Lung (tissue), 12 donors: ENCODE data around the gene HYAL3. TPM values are rescaled to one million over a fixed set of nuclear protein-coding genes. Genes with fewer than 3 reads are reported as not detected.

Experiments
- ATAC-seq: fragments of 200-7000 bp; cut with Tn5 transposase; one replicate; pipeline ENCODE4 v1.9.1; 2020; ENCODE audit warnings: moderate number of reproducible peaks; ENCODE audit not compliant: insufficient read depth, low FRiP score
- DNase-seq, 3 donors: peaks; one replicate each; pipeline ENCODE4 v3.0.0-alpha.2; 2013 to 2017
- H3K27ac ChIP-seq, 2 donors: one replicate each; pipeline ENCODE4 v1.5.1; 2013; ENCODE audit warnings: mild to moderate bottlenecking in 2 of 2, moderate library complexity in 2 of 2, control low read depth in 1 of 2, inconsistent platforms in 1 of 2, low read depth in 1 of 2, low read length in 1 of 2
- H3K27me3 ChIP-seq, 3 donors: one replicate each; pipeline ENCODE4 v1.5.1; 2013; ENCODE audit warnings: low read length in 2 of 3; ENCODE audit not compliant: control insufficient read depth in 3 of 3, insufficient read depth in 3 of 3
- H3K36me3 ChIP-seq, 4 donors: one replicate each; pipeline ENCODE4 v1.5.1; 2013; ENCODE audit warnings: low read length in 4 of 4, mild to moderate bottlenecking in 1 of 4, moderate library complexity in 1 of 4; ENCODE audit not compliant: control insufficient read depth in 4 of 4, insufficient read depth in 4 of 4
- H3K4me1 ChIP-seq, 5 donors: one replicate each; pipeline ENCODE4 v1.5.1; 2013; ENCODE audit warnings: low read length in 5 of 5, mild to moderate bottlenecking in 2 of 5, moderate library complexity in 1 of 5; ENCODE audit not compliant: control insufficient read depth in 5 of 5, insufficient read depth in 5 of 5
- H3K4me3 ChIP-seq: one replicate; pipeline ENCODE4 v1.5.1; 2013; ENCODE audit warnings: mild to moderate bottlenecking, control low read depth, moderate library complexity
- H3K9ac ChIP-seq, 2 donors: one replicate each; pipeline ENCODE4 v1.5.1; 2013; ENCODE audit warnings: low read length in 2 of 2, control low read depth in 1 of 2; ENCODE audit not compliant: insufficient read depth in 1 of 2
- H3K9me3 ChIP-seq, 4 donors: one replicate each; pipeline ENCODE4 v1.5.1; 2013; ENCODE audit warnings: low read length in 3 of 4, mild to moderate bottlenecking in 1 of 4, moderate library complexity in 1 of 4; ENCODE audit not compliant: control insufficient read depth in 4 of 4, insufficient read depth in 3 of 4
- WGBS, 2 donors: extraction: QIAGEN DNeasy Blood & Tissue Kit; methylation state at CpG; one replicate each; pipeline ENCODE4 v1.1.7; 2013; 5-methylcytosine and 5-hydroxymethylcytosine counted together
- polyA plus RNA-seq, 2 donors: library from polyadenylated mRNA; stranded (reverse); fragments of 200-250 nt; gene quantifications; one replicate each; pipeline ENCODE4 v1.2.1, GENCODE V29; 2013
- total RNA-seq, 2 donors: library from RNA; depleted of rRNA in 1 of 2; stranded (reverse); fragments of >200 nt in 1 of 2; gene quantifications; one replicate each; pipeline ENCODE4 v1.2.1, GENCODE V29; 2014 to 2021
- TF ChIP-seq, protein P1 (sequence below): IDR thresholded peaks from 2 replicates; pipeline ENCODE4 v1.5.1; 2012; ENCODE audit warnings: mild to moderate bottlenecking; ENCODE audit errors: control extremely low read depth, extremely low read depth
- donor health status: control.
- donor health status: control.
- donor health status: Bipolar disorder and iron deficiency.
- donor health status: healthy.
- donor health status: DM: yes; HTN: yes; CAD: no.

HYAL3 gene
- total and polyA plus RNA-seq, 4 donors = 1.4 to 4.9 (median 3.3) TPM

DNA sequence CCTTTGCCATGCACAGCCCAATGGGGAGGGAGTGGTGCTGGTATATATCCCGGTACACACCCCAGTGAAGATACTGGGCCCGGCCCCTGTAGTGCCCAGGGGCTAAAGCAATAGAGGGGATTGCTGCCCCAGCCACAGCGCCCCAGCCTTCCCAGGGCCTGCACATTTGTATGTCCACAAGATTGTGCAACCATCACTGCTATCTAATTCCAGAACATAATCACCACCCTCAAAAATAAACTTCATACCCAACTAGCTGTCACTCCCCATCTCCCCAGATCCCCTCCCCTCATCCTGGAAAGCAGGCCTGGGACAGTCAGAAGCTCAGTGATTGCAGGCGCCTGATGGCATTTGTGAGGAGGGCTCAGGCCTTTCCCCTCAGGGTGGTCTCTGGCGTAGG is 49.7 kb downstream of the HYAL3 start:
- TF ChIP-seq, protein P1, sequence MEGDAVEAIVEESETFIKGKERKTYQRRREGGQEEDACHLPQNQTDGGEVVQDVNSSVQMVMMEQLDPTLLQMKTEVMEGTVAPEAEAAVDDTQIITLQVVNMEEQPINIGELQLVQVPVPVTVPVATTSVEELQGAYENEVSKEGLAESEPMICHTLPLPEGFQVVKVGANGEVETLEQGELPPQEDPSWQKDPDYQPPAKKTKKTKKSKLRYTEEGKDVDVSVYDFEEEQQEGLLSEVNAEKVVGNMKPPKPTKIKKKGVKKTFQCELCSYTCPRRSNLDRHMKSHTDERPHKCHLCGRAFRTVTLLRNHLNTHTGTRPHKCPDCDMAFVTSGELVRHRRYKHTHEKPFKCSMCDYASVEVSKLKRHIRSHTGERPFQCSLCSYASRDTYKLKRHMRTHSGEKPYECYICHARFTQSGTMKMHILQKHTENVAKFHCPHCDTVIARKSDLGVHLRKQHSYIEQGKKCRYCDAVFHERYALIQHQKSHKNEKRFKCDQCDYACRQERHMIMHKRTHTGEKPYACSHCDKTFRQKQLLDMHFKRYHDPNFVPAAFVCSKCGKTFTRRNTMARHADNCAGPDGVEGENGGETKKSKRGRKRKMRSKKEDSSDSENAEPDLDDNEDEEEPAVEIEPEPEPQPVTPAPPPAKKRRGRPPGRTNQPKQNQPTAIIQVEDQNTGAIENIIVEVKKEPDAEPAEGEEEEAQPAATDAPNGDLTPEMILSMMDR = no peak
- Histone ChIP-seq H3K9ac (no peak overlapping the region), H3K36me3 (peaks cover 0 to 41% (median 13%) of the 10 kb centered on the region in 4 donors), H3K27me3 (no peaks in the 10 kb centered on the region), H3K9me3 (no peaks in the 10 kb centered on the region), H3K27ac (peak overlapping the region; percentile 51 to 89), H3K4me3 (no peak overlapping the region), H3K4me1 (peaks cover 0 to 64% (median 14%) of the 10 kb centered on the region in 5 donors)
- WGBS, 2 donors = 82 to 93% methylated on average over 5 of the region's 5 CpGs
- DNase-seq (no peak), ATAC-seq (no peak)

DNA sequence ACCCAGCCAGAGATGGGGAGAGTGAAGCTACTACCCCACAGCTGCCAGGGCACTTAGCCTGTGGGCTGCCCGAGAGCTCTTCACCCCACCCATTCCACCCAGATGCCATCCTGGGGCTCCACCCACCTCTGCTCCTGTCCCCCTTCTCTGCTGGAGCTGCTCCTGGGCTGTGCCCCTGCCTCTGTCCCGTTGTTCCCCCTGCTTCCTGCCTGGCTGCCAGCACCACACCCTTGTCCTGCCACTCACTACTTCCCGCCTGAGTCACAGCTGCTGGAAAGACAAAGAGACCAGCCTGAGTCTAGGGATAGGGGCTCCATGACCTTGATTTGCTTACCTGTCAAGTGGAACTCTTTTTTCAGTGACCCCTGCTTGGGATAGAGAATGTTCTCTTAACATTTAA is 50.8 kb downstream of the HYAL3 start:
- ATAC-seq (no peak), DNase-seq (no peak)
- WGBS, 2 donors = 16 to 32% methylated on average over 3 of the region's 3 CpGs
- Histone ChIP-seq H3K27ac (peak overlapping the region; percentile 51 to 89), H3K9ac (peak overlapping the region in 1 of 2 donors; percentile 19), H3K4me3 (no peak overlapping the region), H3K9me3 (no peaks in the 10 kb centered on the region), H3K4me1 (peaks cover 0 to 59% (median 14%) of the 10 kb centered on the region in 5 donors), H3K27me3 (no peaks in the 10 kb centered on the region), H3K36me3 (peaks cover 0 to 32% (median 13%) of the 10 kb centered on the region in 4 donors)
- TF ChIP-seq, protein P1 = no peak

DNA sequence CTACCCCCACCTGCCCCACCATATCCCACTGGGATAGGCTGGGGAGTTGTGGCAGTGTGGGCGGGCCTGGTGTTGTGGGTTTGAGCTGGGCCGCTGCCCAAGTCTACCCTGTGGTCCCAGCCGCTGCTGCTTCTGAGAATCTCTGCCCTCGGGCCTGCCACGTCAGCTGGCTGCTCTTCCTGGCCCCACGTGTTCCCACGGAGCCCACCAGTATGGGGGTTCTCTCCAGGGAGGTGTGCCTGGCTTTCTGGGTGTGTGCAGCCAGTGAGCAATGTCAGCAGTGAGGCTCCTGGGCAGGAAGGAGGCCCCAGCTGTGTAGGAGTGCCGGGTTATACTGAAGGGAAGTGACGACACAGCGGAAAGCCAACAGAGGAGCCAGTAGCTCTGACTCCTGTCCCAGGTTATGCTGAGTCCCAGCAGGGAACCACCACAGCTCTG is 52.7 kb downstream of the HYAL3 start:
- Histone ChIP-seq H3K4me1 (peaks cover under 1 to 67% (median 14%) of the 10 kb centered on the region in 5 donors), H3K36me3 (peaks cover 0 to 17% (median 7%) of the 10 kb centered on the region in 4 donors), H3K4me3 (no peak overlapping the region), H3K27me3 (no peaks in the 10 kb centered on the region), H3K9me3 (no peaks in the 10 kb centered on the region), H3K27ac (peak overlapping the region; percentile 76 to 91), H3K9ac (peak overlapping the region in 1 of 2 donors; percentile 6)
- ATAC-seq (peak; percentile 16), DNase-seq (no peak)
- TF ChIP-seq, protein P1 = no peak
- WGBS, 2 donors = 16 to 18% methylated on average over 10 of the region's 10 CpGs
